Measurements from ENCODE around the gene CXCL11.

The CXCL11 gene

GRCh38 chr4:76024065-76024464 lies 11.8 kb downstream of the CXCL11 start:
- Histone ChIP-seq H4K20me1 (ENCODE audit: insufficient read depth, low read length) (no peaks in the 10 kb centered on the region), H3K79me2 (ENCODE audit: low read length) (peaks cover 21% of the 10 kb centered on the region), H2AFZ (ENCODE audit: low read depth, low read length) (peak overlapping the region; percentile 4; the same call in 1 of the 2 replicates), H3K9me3 (ENCODE audit: insufficient read depth, low read length) (no peaks in the 10 kb centered on the region), H3K27me3 (ENCODE audit: low read depth, low read length) (no peaks in the 10 kb centered on the region), H3K4me2 (ENCODE audit: low read length) (peak overlapping the region; percentile 65), H3K4me3 (ENCODE audit: low read length) (peak overlapping the region; percentile 72), H3K4me1 (ENCODE audit: low read length) (peaks cover 74% of the 10 kb centered on the region), H3K27ac (ENCODE audit: low read length) (peak overlapping the region; percentile 93), H3K9ac (ENCODE audit: low read length) (peak overlapping the region; percentile 77), H3K36me3 (replicated peaks; ENCODE audit: low read depth, low read length) (peaks cover 19% of the 10 kb centered on the region)
- no peak for TF ChIP-seq EZH2phosphoT487 (IDR thresholded peaks at IDR 0.05; ENCODE audit: low read depth)
- no peak for TF ChIP-seq CTCF (IDR thresholded peaks at IDR 0.05; ENCODE audit: low read depth, low read length)

- Histone ChIP-seq H3K27me3 (ENCODE audit: low read depth, low read length) (no peaks in the 10 kb centered on the region), H3K4me1 (ENCODE audit: low read length) (peaks cover 74% of the 10 kb centered on the region), H3K9ac (ENCODE audit: low read length) (peak within 1 kb of the TSS; percentile 77), H3K4me2 (ENCODE audit: low read length) (peak within 1 kb of the TSS; percentile 65), H3K36me3 (replicated peaks; ENCODE audit: low read depth, low read length) (peaks cover 19% of the 10 kb centered on the region), H3K9me3 (ENCODE audit: insufficient read depth, low read length) (no peaks in the 10 kb centered on the region), H3K4me3 (ENCODE audit: low read length) (peak within 1 kb of the TSS; percentile 72), H2AFZ (ENCODE audit: low read depth, low read length) (peak within 1 kb of the TSS; percentile 4; the same call in 1 of the 2 replicates), H3K79me2 (ENCODE audit: low read length) (peaks cover 21% of the 10 kb centered on the region), H3K27ac (ENCODE audit: low read length) (peak within 1 kb of the TSS; percentile 93), H4K20me1 (ENCODE audit: insufficient read depth, low read length) (no peaks in the 10 kb centered on the region)
- TF ChIP-seq CTCF (IDR thresholded peaks at IDR 0.05; ENCODE audit: low read depth, low read length) (no peak), EZH2phosphoT487 (IDR thresholded peaks at IDR 0.05; ENCODE audit: low read depth) (no peak)
Measured at GRCh38 chr4:76023389-76023788, 12.5 kb downstream of the CXCL11 start, which contains the start of gene CXCL10. TSS of gene CXCL10 (minus strand) at chr4:76023497. CDS start at chr4:76023431, 66 bp downstream.

- Histone ChIP-seq H3K4me3 (ENCODE audit: low read length) (peak overlapping the region; percentile 72), H3K4me2 (ENCODE audit: low read length) (peak overlapping the region; percentile 65), H4K20me1 (ENCODE audit: insufficient read depth, low read length) (no peaks in the 10 kb centered on the region), H3K9ac (ENCODE audit: low read length) (peak overlapping the region; percentile 77), H3K27ac (ENCODE audit: low read length) (peak overlapping the region; percentile 93), H3K36me3 (replicated peaks; ENCODE audit: low read depth, low read length) (peaks cover 19% of the 10 kb centered on the region), H3K27me3 (ENCODE audit: low read depth, low read length) (no peaks in the 10 kb centered on the region), H3K9me3 (ENCODE audit: insufficient read depth, low read length) (no peaks in the 10 kb centered on the region), H2AFZ (ENCODE audit: low read depth, low read length) (no peak overlapping the region), H3K79me2 (ENCODE audit: low read length) (peaks cover 21% of the 10 kb centered on the region), H3K4me1 (ENCODE audit: low read length) (peaks cover 75% of the 10 kb centered on the region)
- TF ChIP-seq CTCF (IDR thresholded peaks at IDR 0.05; ENCODE audit: low read depth, low read length) (no peak), EZH2phosphoT487 (IDR thresholded peaks at IDR 0.05; ENCODE audit: low read depth) (no peak)
Measured at GRCh38 chr4:76022677-76023076, 13.2 kb downstream of the CXCL11 start.

- H2AFZ ChIP-seq (ENCODE audit: low read depth, low read length): peak overlapping the region; percentile 29; the same call in 1 of the 2 replicates
- no peaks in the 10 kb centered on the region for H3K9me3 ChIP-seq (ENCODE audit: insufficient read depth, low read length)
- H3K4me3 ChIP-seq (ENCODE audit: low read length): peak overlapping the region; percentile 72
- H3K4me1 ChIP-seq (ENCODE audit: low read length): peaks cover 81% of the 10 kb centered on the region
- peaks cover 19% of the 10 kb centered on the region for H3K36me3 ChIP-seq (replicated peaks; ENCODE audit: low read depth, low read length)
- no peaks in the 10 kb centered on the region for H3K27me3 ChIP-seq (ENCODE audit: low read depth, low read length)
- TF ChIP-seq CTCF (IDR thresholded peaks at IDR 0.05; ENCODE audit: low read depth, low read length): no peak
- peak overlapping the region; percentile 65 for H3K4me2 ChIP-seq (ENCODE audit: low read length)
- H3K27ac ChIP-seq (ENCODE audit: low read length): peak overlapping the region; percentile 93
- H3K79me2 ChIP-seq (ENCODE audit: low read length): peaks cover 21% of the 10 kb centered on the region
- H4K20me1 ChIP-seq (ENCODE audit: insufficient read depth, low read length): no peaks in the 10 kb centered on the region
- peak overlapping the region; percentile 77 for H3K9ac ChIP-seq (ENCODE audit: low read length)
Measured at GRCh38 chr4:76022031-76022430, 13.8 kb downstream of the CXCL11 start.
